Gastroesophageal sphincter (tissue), 3 donors: Measurements from ENCODE around the gene LDB2.

Experiments used
- POLR2A ChIP-seq, 2 donors: fragments of 450-650 bp; IDR thresholded peaks; one replicate each; pipeline ENCODE4 v1.6.1; 2017; ENCODE audit warnings: antibody characterized with exemption in 2 of 2, mild to moderate bottlenecking in 2 of 2, moderate library complexity in 1 of 2
- POLR2AphosphoS5 ChIP-seq: sonication (generic); formaldehyde crosslinking; IDR thresholded peaks from one replicate; pipeline ENCODE4 v1.6.1; 2017; ENCODE audit warnings: antibody characterized with exemption
- TF ChIP-seq, protein P1 (sequence below), 4 experiments: fragments of 200-600 bp in 2 of 4; fragments of 450-650 bp in 2 of 4; sonication (generic) in 1 of 4; IDR thresholded peaks; one replicate each; pipeline ENCODE4 v1.5.1; 2017 to 2019; ENCODE audit warnings: antibody characterized with exemption in 4 of 4, mild to moderate bottlenecking in 2 of 4, moderate library complexity in 2 of 4

GRCh38 chr4:16900325-16900724 is 1.9 kb upstream of the LDB2 start:
- TF ChIP-seq, protein P1, sequence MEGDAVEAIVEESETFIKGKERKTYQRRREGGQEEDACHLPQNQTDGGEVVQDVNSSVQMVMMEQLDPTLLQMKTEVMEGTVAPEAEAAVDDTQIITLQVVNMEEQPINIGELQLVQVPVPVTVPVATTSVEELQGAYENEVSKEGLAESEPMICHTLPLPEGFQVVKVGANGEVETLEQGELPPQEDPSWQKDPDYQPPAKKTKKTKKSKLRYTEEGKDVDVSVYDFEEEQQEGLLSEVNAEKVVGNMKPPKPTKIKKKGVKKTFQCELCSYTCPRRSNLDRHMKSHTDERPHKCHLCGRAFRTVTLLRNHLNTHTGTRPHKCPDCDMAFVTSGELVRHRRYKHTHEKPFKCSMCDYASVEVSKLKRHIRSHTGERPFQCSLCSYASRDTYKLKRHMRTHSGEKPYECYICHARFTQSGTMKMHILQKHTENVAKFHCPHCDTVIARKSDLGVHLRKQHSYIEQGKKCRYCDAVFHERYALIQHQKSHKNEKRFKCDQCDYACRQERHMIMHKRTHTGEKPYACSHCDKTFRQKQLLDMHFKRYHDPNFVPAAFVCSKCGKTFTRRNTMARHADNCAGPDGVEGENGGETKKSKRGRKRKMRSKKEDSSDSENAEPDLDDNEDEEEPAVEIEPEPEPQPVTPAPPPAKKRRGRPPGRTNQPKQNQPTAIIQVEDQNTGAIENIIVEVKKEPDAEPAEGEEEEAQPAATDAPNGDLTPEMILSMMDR (IDR thresholded peaks at IDR 0.05), result no peak
- TF ChIP-seq POLR2AphosphoS5 (no peak), POLR2A (IDR thresholded peaks at IDR 0.05) (no peak)
